Measurements from ENCODE around the gene TNRC6B. TPM values are rescaled to one million over a fixed set of nuclear protein-coding genes. Genes with fewer than 3 reads are reported as not detected.

TNRC6B gene
- total RNA-seq, 1 donor from 2014 or later = 9.5 TPM

DNA sequence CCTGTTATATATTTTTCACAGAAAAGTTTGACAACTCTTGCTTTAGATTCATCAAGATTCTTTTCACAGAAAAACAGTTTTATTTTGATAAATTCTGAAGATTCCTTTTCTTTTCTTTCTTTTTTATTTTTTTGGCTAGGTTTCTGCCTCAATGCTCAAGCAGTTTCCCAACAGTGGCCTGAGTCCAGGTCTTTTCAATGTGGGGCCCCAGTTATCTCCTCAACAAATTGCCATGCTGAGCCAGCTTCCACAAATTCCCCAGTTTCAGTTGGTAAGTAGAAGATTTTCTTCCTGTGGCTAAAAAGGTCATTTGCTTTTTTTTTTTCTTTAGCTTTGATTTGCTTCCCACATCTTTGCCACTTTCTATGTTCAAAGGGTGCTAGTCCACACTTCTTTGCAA is 122.6 kb downstream of the TNRC6B start:
- TF ChIP-seq, protein P1, sequence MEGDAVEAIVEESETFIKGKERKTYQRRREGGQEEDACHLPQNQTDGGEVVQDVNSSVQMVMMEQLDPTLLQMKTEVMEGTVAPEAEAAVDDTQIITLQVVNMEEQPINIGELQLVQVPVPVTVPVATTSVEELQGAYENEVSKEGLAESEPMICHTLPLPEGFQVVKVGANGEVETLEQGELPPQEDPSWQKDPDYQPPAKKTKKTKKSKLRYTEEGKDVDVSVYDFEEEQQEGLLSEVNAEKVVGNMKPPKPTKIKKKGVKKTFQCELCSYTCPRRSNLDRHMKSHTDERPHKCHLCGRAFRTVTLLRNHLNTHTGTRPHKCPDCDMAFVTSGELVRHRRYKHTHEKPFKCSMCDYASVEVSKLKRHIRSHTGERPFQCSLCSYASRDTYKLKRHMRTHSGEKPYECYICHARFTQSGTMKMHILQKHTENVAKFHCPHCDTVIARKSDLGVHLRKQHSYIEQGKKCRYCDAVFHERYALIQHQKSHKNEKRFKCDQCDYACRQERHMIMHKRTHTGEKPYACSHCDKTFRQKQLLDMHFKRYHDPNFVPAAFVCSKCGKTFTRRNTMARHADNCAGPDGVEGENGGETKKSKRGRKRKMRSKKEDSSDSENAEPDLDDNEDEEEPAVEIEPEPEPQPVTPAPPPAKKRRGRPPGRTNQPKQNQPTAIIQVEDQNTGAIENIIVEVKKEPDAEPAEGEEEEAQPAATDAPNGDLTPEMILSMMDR (conservative IDR thresholded peaks at IDR 0.05; ENCODE audit: low read depth, low read length) = no peak
- no peak for DNase-seq (ENCODE audit: low read depth)
- H3K4me3 ChIP-seq (ENCODE audit: low read depth, low read length) = no peak overlapping the region

DNA sequence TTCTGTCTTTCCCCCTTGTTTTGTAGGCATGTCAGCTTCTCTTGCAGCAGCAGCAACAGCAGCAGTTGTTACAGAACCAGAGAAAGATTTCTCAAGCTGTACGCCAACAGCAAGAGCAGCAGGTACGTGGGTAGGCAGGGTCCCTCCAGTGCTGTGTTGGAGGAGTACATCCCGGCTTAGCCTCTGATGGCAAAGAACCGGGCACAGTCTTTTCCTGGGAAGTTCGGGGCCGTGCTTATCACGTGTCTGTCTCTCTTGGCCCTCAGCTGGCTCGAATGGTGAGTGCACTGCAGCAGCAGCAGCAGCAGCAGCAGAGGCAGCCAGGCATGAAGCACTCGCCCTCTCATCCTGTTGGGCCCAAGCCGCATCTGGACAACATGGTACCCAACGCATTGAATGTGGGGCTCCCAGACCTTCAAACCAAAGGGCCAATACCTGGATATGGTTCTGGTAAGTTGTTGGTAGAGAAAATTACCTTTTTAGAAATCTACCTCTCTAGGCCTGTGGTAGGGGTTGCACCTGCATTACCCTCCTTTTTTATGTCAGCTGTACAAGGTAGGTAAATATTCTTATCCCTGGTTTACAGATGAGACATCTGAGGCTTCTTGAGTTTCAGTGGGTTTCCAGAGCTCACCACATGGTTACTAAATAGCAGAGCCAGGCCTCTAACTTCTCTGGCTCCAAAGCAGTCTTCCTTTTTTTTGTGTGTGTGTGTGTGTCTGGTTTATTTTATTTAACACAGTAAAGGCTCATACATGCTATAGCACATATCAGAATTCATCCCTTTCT is 123.4 kb downstream of the TNRC6B start:
- TF ChIP-seq, protein P1 (conservative IDR thresholded peaks at IDR 0.05; ENCODE audit: low read depth, low read length) = no peak
- no peak for DNase-seq (ENCODE audit: low read depth)
- no peak overlapping the region for H3K4me3 ChIP-seq (ENCODE audit: low read depth, low read length)

DNA sequence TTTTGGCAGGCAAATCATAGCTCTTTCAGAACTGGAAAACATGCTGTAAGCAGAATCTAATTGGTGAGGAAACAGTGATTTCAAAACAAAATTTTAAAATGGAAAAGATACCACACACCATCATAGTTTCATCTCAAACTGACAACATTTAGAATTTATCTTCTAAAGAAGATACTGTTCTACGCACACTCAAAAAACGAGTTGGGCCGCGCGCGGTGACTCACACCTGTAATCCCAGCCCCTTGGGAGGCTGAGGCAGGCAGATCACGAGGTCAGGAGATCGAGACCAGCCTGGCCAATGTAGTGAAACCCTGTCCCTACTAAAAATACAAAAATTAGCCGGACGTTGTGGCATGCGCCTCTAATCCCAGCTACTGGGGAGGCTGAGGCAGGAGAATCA is 124.4 kb downstream of the TNRC6B start:
- H3K4me3 ChIP-seq (ENCODE audit: low read depth, low read length) = no peak overlapping the region
- TF ChIP-seq, protein P1 (conservative IDR thresholded peaks at IDR 0.05; ENCODE audit: low read depth, low read length) = no peak
- DNase-seq (ENCODE audit: low read depth) = no peak

DNA sequence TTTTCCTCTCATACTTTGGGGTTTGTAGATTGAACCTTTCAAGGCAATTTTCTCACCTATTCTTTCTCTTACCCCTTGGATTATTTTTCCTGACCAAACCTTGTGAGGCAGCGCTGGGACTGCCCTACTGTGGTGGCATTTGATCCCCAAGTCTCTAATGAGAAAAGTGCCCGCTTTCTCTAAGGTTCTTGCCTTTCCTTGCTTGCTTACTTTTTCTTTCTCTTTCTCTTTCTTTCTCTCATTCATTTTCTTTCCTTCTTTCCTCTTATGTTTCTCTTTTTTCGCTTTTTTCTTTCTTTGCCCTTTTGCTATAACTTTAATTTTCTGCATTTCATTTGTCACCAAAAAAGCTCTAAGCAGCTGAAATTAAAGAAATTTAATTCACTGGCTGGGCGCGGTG is 127.9 kb downstream of the TNRC6B start:
- H3K4me3 ChIP-seq (ENCODE audit: low read depth, low read length) = no peak overlapping the region
- no peak for DNase-seq (ENCODE audit: low read depth)
- TF ChIP-seq, protein P1 (conservative IDR thresholded peaks at IDR 0.05; ENCODE audit: low read depth, low read length) = no peak

DNA sequence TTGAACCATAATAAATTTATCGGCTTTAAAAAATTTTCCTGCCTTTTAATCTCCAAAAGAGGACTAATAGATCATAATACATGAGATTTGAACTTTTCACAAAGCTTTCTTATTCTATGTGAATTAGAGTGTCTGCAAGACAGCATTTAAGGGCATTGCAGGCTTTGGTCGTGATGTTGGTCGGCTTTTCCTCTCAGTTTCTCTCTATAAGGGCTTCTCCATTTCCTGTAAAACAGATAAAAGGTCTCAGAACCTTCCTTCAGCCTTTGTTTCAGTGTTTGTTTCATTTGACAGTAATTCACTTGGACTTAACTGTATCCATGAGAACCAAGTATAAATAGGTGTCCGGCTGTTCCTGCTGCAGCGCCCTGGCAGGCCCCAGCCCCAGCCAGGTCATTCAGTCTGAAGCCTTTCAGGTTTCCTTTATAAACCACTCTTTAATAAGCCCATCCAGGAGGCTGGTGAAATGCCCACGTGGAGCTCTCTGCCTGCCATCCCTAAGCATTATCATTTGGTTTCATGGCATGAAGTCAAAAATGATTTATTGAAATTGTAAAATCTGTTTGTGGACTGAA is 131.4 kb downstream of the TNRC6B start:
- TF ChIP-seq, protein P1 (conservative IDR thresholded peaks at IDR 0.05; ENCODE audit: low read depth, low read length) = no peak
- H3K4me3 ChIP-seq (ENCODE audit: low read depth, low read length) = no peak overlapping the region
- DNase-seq (ENCODE audit: low read depth) = no peak

DNA sequence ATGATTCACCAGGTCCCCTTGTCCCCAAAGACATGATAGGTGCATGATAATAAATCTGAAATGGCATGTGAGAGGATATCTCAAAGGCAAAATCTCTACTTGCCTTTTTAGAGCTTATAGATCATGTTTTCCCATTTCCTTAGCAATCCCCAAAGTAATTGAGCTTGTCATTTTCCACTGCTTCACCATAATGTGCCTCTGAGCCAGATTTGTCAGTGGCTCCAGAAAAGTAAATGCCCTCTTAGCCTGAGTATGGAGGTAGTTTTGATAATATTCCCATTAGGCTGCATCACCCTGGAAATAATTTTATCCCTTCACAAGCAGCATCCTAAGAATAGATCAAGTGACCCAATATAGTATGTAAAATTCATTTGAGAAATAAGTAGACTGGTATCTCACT is 131.9 kb downstream of the TNRC6B start:
- no peak overlapping the region for H3K4me3 ChIP-seq (ENCODE audit: low read depth, low read length)
- DNase-seq (ENCODE audit: low read depth) = no peak
- TF ChIP-seq, protein P1 (conservative IDR thresholded peaks at IDR 0.05; ENCODE audit: low read depth, low read length) = no peak
